ENCODE data around the gene MFRP. TPM values are rescaled to one million over a fixed set of nuclear protein-coding genes. Genes with fewer than 3 reads are reported as not detected.

MFRP gene
- total and polyA plus RNA-seq, 10 of the 15 experiments (the other 5 are each of a cell fraction or from before 2014, with no cell fraction given), result not detected

DNA sequence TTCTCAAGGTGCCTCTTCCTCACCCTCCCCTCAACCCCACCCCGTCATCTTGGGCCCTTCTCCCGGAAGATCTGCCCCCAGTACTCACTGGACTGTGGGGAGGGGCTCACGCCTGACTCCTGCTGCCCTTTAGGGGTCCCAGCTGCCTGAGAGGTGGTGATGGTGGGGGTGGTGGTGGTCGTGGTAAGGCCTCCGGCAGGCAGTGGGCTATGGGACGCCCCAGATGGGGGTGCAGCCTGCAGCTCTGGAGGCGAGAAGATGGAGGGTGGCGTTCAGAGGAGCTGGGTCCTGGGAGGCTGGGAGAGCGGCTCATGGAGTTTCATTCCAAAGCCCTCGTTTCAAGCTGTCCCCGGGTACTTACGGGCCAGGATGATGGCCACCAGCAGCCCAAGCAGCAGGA is 820 bp downstream of the MFRP start:
- FAIRE-seq (no peak), DNase-seq (ENCODE audit: low read depth, low spot score) (no peak), ATAC-seq (no peak)
- Histone ChIP-seq H2AFZ (ENCODE audit: control insufficient read depth, low read depth, low read length) (no peak overlapping the region), H3K4me3 (no peak overlapping the region), H3K4me2 (ENCODE audit: control insufficient read depth, insufficient read depth) (no peak overlapping the region), H3K4me1 (ENCODE audit: control insufficient read depth, insufficient read depth, low read length) (no peaks in the 10 kb centered on the region), H3K9me3 (replicated peaks; ENCODE audit: control insufficient read depth, insufficient read depth, low read length) (no peaks in the 10 kb centered on the region), H4K20me1 (ENCODE audit: control insufficient read depth, insufficient read depth) (no peaks in the 10 kb centered on the region), H3K9ac (ENCODE audit: control insufficient read depth, insufficient read depth, low read length) (no peak overlapping the region), H3K79me2 (ENCODE audit: control insufficient read depth, insufficient read depth, low read length) (no peaks in the 10 kb centered on the region), H3K27me3 (replicated peaks in 1 of 2; ENCODE audit: control insufficient read depth in 2 of 2, insufficient read depth in 2 of 2, low read length in 1 of 2) (peaks cover 8 to 11% of the 10 kb centered on the region in 2 experiments), H3K36me3 (ENCODE audit: control insufficient read depth in 2 of 2, insufficient read depth in 2 of 2, low read length in 1 of 2) (no peaks in the 10 kb centered on the region), H3K27ac (ENCODE audit: control insufficient read depth, insufficient read depth) (no peak overlapping the region)
- WGBS (ENCODE audit: insufficient coverage, insufficient replicate concordance, low lambda C conversion rate, missing lambda C conversion rate), result 29% methylated on average over 10 of the region's 12 CpGs
- ChIA-PET POLR2A (no interaction called here), CTCF (interaction anchor here (1.5 to 2.0 kb wide), 2 partner anchors 10 to 129 kb away, joined by 6 to 10 read pairs; no protein-coding TSS in a partner anchor), SMC1A (ENCODE audit: uncharacterized antibody, unreplicated experiment) (interaction anchor here (0.5 kb wide), 1 partner anchor 511 kb away, joined by 3 read pairs; no protein-coding TSS in a partner anchor), RAD21 (ENCODE audit: unreplicated experiment) (interaction anchor here (1.3 kb wide), 1 partner anchor 22 kb away, joined by 3 read pairs; no protein-coding TSS in a partner anchor)
- in situ Hi-C loops (cut with MboI), result no loop called here
- intact Hi-C loops (cut with micrococcal nuclease; ENCODE audit: unreplicated experiment), result no loop called here
- no TSS peak for BruUV-seq (replicated peaks)
- TF ChIP-seq RB1 (IDR thresholded peaks at IDR 0.05; ENCODE audit: borderline replicate concordance) (no peak), PAX8 (IDR thresholded peaks at IDR 0.05) (no peak), MTA2 (IDR thresholded peaks at IDR 0.05; ENCODE audit: low read depth) (no peak), CREB1 (IDR thresholded peaks at IDR 0.05; ENCODE audit: low read depth) (no peak), NFYA (IDR thresholded peaks at IDR 0.05; ENCODE audit: borderline replicate concordance, low read depth, low read length) (no peak), EP300 (IDR thresholded peaks at IDR 0.05; ENCODE audit: borderline replicate concordance in 1 of 2, control insufficient read depth in 1 of 2, low read depth in 2 of 2, low read length in 2 of 2) (no peak), SMAD5 (IDR thresholded peaks at IDR 0.05; ENCODE audit: low read depth) (no peak), YY1 (IDR thresholded peaks at IDR 0.05; ENCODE audit: low read depth, low read length) (no peak), FOXK2 (IDR thresholded peaks at IDR 0.05) (no peak), BHLHE40 (IDR thresholded peaks at IDR 0.05; ENCODE audit: borderline replicate concordance in 1 of 2, low read depth in 2 of 2, low read length in 1 of 2) (no peak), PAX5 (IDR thresholded peaks at IDR 0.05; ENCODE audit: borderline replicate concordance, low read depth, low read length) (no peak), CREM (IDR thresholded peaks at IDR 0.05; ENCODE audit: low read depth) (no peak)
- TF ChIP-seq, protein P1, sequence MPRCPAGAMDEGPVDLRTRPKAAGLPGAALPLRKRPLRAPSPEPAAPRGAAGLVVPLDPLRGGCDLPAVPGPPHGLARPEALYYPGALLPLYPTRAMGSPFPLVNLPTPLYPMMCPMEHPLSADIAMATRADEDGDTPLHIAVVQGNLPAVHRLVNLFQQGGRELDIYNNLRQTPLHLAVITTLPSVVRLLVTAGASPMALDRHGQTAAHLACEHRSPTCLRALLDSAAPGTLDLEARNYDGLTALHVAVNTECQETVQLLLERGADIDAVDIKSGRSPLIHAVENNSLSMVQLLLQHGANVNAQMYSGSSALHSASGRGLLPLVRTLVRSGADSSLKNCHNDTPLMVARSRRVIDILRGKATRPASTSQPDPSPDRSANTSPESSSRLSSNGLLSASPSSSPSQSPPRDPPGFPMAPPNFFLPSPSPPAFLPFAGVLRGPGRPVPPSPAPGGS (IDR thresholded peaks at IDR 0.05; ENCODE audit: borderline replicate concordance, insufficient read depth, low read depth, low read length, poor library complexity, severe bottlenecking), result no peak
- TF ChIP-seq, protein P2, sequence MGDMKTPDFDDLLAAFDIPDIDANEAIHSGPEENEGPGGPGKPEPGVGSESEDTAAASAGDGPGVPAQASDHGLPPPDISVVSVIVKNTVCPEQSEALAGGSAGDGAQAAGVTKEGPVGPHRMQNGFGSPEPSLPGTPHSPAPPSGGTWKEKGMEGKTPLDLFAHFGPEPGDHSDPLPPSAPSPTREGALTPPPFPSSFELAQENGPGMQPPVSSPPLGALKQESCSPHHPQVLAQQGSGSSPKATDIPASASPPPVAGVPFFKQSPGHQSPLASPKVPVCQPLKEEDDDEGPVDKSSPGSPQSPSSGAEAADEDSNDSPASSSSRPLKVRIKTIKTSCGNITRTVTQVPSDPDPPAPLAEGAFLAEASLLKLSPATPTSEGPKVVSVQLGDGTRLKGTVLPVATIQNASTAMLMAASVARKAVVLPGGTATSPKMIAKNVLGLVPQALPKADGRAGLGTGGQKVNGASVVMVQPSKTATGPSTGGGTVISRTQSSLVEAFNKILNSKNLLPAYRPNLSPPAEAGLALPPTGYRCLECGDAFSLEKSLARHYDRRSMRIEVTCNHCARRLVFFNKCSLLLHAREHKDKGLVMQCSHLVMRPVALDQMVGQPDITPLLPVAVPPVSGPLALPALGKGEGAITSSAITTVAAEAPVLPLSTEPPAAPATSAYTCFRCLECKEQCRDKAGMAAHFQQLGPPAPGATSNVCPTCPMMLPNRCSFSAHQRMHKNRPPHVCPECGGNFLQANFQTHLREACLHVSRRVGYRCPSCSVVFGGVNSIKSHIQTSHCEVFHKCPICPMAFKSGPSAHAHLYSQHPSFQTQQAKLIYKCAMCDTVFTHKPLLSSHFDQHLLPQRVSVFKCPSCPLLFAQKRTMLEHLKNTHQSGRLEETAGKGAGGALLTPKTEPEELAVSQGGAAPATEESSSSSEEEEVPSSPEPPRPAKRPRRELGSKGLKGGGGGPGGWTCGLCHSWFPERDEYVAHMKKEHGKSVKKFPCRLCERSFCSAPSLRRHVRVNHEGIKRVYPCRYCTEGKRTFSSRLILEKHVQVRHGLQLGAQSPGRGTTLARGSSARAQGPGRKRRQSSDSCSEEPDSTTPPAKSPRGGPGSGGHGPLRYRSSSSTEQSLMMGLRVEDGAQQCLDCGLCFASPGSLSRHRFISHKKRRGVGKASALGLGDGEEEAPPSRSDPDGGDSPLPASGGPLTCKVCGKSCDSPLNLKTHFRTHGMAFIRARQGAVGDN (IDR thresholded peaks at IDR 0.05), result no peak
- TF ChIP-seq, protein P3, sequence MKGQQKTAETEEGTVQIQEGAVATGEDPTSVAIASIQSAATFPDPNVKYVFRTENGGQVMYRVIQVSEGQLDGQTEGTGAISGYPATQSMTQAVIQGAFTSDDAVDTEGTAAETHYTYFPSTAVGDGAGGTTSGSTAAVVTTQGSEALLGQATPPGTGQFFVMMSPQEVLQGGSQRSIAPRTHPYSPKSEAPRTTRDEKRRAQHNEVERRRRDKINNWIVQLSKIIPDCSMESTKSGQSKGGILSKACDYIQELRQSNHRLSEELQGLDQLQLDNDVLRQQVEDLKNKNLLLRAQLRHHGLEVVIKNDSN (IDR thresholded peaks at IDR 0.05; ENCODE audit: borderline replicate concordance, extremely low read length, insufficient read depth, low read depth, low read length), result no peak
- TF ChIP-seq, protein P4, sequence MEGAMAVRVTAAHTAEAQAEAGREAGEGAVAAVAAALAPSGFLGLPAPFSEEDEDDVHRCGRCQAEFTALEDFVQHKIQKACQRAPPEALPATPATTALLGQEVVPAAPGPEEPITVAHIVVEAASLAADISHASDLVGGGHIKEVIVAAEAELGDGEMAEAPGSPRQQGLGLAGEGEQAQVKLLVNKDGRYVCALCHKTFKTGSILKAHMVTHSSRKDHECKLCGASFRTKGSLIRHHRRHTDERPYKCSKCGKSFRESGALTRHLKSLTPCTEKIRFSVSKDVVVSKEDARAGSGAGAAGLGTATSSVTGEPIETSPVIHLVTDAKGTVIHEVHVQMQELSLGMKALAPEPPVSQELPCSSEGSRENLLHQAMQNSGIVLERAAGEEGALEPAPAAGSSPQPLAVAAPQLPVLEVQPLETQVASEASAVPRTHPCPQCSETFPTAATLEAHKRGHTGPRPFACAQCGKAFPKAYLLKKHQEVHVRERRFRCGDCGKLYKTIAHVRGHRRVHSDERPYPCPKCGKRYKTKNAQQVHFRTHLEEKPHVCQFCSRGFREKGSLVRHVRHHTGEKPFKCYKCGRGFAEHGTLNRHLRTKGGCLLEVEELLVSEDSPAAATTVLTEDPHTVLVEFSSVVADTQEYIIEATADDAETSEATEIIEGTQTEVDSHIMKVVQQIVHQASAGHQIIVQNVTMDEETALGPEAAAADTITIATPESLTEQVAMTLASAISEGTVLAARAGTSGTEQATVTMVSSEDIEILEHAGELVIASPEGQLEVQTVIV (IDR thresholded peaks at IDR 0.05; ENCODE audit: borderline replicate concordance, partially characterized antibody), result no peak
